Measurements from ENCODE around the gene IZUMO1. TPM values are rescaled to one million over a fixed set of nuclear protein-coding genes. Genes with fewer than 3 reads are reported as not detected.

Gene IZUMO1
- total and polyA plus RNA-seq, 9 of the 15 experiments (the other 6 are each of a cell fraction or from before 2014, with no cell fraction given): 0.14 to 2.1 (median 0.73) TPM

DNA sequence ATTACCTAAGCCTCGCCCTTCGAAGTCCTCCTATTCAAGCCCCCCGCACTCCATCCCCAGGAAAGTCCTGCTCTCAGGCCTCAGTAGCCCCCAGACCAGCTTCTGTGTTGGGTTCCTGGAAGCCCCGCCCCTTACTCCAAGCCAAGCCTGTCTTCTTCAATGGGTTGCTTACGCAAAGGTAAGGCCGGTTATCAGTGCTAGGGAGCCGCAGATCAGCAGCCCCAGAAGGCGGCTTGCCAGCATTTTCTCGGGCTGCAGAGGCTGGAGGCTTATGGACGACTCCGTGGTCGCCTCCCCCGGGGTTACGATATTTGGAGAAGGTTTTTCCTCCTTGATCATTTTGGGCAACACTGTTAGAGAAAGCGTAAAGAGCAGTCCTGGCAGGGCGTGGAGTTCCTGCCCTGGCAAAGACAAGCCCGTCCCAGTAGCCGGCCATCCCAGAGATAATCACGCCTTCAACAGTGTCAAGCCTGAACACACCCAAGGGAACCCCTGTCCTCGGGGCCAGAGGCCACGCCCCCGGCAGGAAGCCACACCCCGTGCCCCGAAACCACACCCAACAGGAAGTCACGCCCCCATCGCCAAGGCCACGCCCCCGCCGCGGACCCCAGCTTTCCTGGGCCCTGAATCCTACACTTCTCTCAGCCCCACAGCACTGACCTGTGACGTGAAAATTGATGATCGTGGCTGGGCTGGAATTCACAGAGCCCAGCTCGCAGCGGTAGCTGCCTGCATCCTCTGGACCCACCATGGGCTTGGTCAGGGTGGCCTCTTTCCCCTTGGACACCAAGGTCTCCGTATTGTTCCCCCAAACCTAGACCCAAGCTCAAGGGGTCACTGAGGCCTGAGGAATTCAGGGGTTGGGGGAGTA lies 5.3 kb downstream of the IZUMO1 start (continued):
- TF ChIP-seq, protein P1, sequence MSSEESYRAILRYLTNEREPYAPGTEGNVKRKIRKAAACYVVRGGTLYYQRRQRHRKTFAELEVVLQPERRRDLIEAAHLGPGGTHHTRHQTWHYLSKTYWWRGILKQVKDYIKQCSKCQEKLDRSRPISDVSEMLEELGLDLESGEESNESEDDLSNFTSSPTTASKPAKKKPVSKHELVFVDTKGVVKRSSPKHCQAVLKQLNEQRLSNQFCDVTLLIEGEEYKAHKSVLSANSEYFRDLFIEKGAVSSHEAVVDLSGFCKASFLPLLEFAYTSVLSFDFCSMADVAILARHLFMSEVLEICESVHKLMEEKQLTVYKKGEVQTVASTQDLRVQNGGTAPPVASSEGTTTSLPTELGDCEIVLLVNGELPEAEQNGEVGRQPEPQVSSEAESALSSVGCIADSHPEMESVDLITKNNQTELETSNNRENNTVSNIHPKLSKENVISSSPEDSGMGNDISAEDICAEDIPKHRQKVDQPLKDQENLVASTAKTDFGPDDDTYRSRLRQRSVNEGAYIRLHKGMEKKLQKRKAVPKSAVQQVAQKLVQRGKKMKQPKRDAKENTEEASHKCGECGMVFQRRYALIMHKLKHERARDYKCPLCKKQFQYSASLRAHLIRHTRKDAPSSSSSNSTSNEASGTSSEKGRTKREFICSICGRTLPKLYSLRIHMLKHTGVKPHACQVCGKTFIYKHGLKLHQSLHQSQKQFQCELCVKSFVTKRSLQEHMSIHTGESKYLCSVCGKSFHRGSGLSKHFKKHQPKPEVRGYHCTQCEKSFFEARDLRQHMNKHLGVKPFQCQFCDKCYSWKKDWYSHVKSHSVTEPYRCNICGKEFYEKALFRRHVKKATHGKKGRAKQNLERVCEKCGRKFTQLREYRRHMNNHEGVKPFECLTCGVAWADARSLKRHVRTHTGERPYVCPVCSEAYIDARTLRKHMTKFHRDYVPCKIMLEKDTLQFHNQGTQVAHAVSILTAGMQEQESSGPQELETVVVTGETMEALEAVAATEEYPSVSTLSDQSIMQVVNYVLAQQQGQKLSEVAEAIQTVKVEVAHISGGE (CRISPR knock-in tag; IDR thresholded peaks at IDR 0.05): no peak
- TF ChIP-seq CREB1 (IDR thresholded peaks at IDR 0.05): no peak
- 0 out of 2 replicates have a peak, but pooled peaks have one; percentile 25 for TF ChIP-seq CREB1 (CRISPR knock-in tag; IDR thresholded peaks at IDR 0.05)
- TF ChIP-seq CHD4 (IDR thresholded peaks at IDR 0.05; ENCODE audit: insufficient read depth, insufficient replicate concordance, low read depth, low read length, poor library complexity, severe bottlenecking): no peak
- peak; percentile 47; the same call in 1 of the 2 replicates for TF ChIP-seq ELF1 (tag; IDR thresholded peaks at IDR 0.05)
- TF ChIP-seq POLR2AphosphoS5 (IDR thresholded peaks at IDR 0.05; ENCODE audit: control insufficient read depth, insufficient read depth, low read depth, low read length): no peak
- TF ChIP-seq MEF2A (IDR thresholded peaks at IDR 0.05; ENCODE audit: control insufficient read depth, low read depth, low read length): no peak
- TF ChIP-seq RBFOX2 (IDR thresholded peaks at IDR 0.05; ENCODE audit: low read depth, low read length): peak; percentile 68
- TF ChIP-seq ARNT (IDR thresholded peaks at IDR 0.05): no peak
- TF ChIP-seq JUN (IDR thresholded peaks at IDR 0.05; ENCODE audit: borderline replicate concordance, low read depth, low read length): no peak
- no peak for TF ChIP-seq JUN (CRISPR knock-in tag; IDR thresholded peaks at IDR 0.05; ENCODE audit: borderline replicate concordance)
- TF ChIP-seq IRF2 (CRISPR knock-in tag; IDR thresholded peaks at IDR 0.05): no peak
- TF ChIP-seq MAFG (tag; conservative IDR thresholded peaks at IDR 0.05): no peak
- TF ChIP-seq SLC30A9 (CRISPR knock-in tag; IDR thresholded peaks at IDR 0.05): no peak
- TF ChIP-seq XRCC3 (IDR thresholded peaks at IDR 0.05): no peak
- TF ChIP-seq, protein P2, sequence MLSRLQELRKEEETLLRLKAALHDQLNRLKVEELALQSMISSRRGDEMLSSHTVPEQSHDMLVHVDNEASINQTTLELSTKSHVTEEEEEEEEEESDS (CRISPR knock-in tag; IDR thresholded peaks at IDR 0.05): no peak
- 0 out of 2 replicates have a peak, but pooled peaks have one; percentile 39 for TF ChIP-seq CBFB (CRISPR knock-in tag; IDR thresholded peaks at IDR 0.05)
- TF ChIP-seq NR1H2 (CRISPR knock-in tag; IDR thresholded peaks at IDR 0.05): no peak
- no peak for TF ChIP-seq NR2C2 (CRISPR knock-in tag; IDR thresholded peaks at IDR 0.05)
- peak; percentile 51; the same call in 1 of the 2 replicates for TF ChIP-seq NR2C2 (tag; IDR thresholded peaks at IDR 0.05)
- TF ChIP-seq ZNF239 (CRISPR knock-in tag; IDR thresholded peaks at IDR 0.05): no peak
- TF ChIP-seq HMG20A (CRISPR knock-in tag; conservative IDR thresholded peaks at IDR 0.05): no peak
- peak; percentile 73 for TF ChIP-seq ARID1B (IDR thresholded peaks at IDR 0.05)
- TF ChIP-seq ATF7 (IDR thresholded peaks at IDR 0.05): peak; percentile 67
- TF ChIP-seq SPI1 (IDR thresholded peaks at IDR 0.05; ENCODE audit: borderline replicate concordance, low read depth, low read length): peak; percentile 66
- no peak for TF ChIP-seq MCM2 (IDR thresholded peaks at IDR 0.05; ENCODE audit: low read depth)
